Femur (tissue), 1 donor: ENCODE data around the gene AICDA.
"Not testable (repeated sequence)": the region's sequence is repeated elsewhere in the genome, so short reads cannot be mapped to it uniquely, and the experiment has no call there.

Source experiments
- DNase-seq: peaks from one replicate; pipeline ENCODE4 v3.0.0-alpha.2; 2017

The AICDA gene

GRCh38 chr12:8606890-8607289, 5.8 kb downstream of the AICDA start:
- no peak for DNase-seq

- DNase-seq = no peak
These were observed 7.6 kb downstream of the AICDA start for GRCh38 chr12:8605057-8605456.

- no peak for DNase-seq
These were observed 8.8 kb downstream of the AICDA start for GRCh38 chr12:8603856-8604255.

GRCh38 chr12:8603286-8603685, 9.4 kb downstream of the AICDA start:
- no peak for DNase-seq

- no peak for DNase-seq
These were observed 16.1 kb downstream of the AICDA start for GRCh38 chr12:8596561-8596960.

GRCh38 chr12:8594072-8594471, 18.6 kb downstream of the AICDA start:
- DNase-seq = no peak

GRCh38 chr12:8593246-8593645, 19.4 kb downstream of the AICDA start:
- DNase-seq = no peak

GRCh38 chr12:8590842-8591545, 21.7 kb downstream of the AICDA start:
- DNase-seq = no peak

GRCh38 chr12:8589679-8590078, 23.0 kb downstream of the AICDA start:
- no peak for DNase-seq

- DNase-seq = not testable (repeated sequence)
These were observed 28.2 kb downstream of the AICDA start for GRCh38 chr12:8584478-8584877.

- peak; percentile 24 for DNase-seq
These were observed 28.7 kb downstream of the AICDA start for GRCh38 chr12:8584004-8584403.

GRCh38 chr12:8581098-8581784, 31.4 kb downstream of the AICDA start:
- DNase-seq = no peak

GRCh38 chr12:8577879-8578278, 34.8 kb downstream of the AICDA start:
- no peak for DNase-seq

- no peak for DNase-seq
These were observed 40.2 kb downstream of the AICDA start for GRCh38 chr12:8572507-8572906.

- no peak for DNase-seq
These were observed 46.1 kb downstream of the AICDA start for GRCh38 chr12:8566525-8566924.

- not testable (repeated sequence) for DNase-seq
These were observed 46.6 kb downstream of the AICDA start for GRCh38 chr12:8566052-8566451.

GRCh38 chr12:8564656-8565055, 48.0 kb downstream of the AICDA start:
- DNase-seq = no peak

- no peak for DNase-seq
These were observed 49.3 kb downstream of the AICDA start for GRCh38 chr12:8563356-8563755.

- no peak for DNase-seq
These were observed 50.3 kb downstream of the AICDA start for GRCh38 chr12:8562310-8562709.

- no peak for DNase-seq
These were observed 51.6 kb downstream of the AICDA start for GRCh38 chr12:8561011-8561410.

- DNase-seq = no peak
These were observed 53.0 kb downstream of the AICDA start for GRCh38 chr12:8559676-8560075.

- DNase-seq = no peak
These were observed 56.0 kb downstream of the AICDA start for GRCh38 chr12:8556531-8557097.

- DNase-seq = no peak
These were observed 58.0 kb downstream of the AICDA start for GRCh38 chr12:8554451-8555195.
